ACHN (cell line): Measurements from ENCODE around the gene EEF1AKMT3.

Source experiments
- DNase-seq: peaks from one replicate; pipeline ENCODE4 v3.0.0-alpha.2; 2015
- in situ Hi-C: cut with HindIII; loops from 2 replicates; pipeline ENCODE4 v1.10.0; 2017; ENCODE audit warnings: low sequenced_read_pairs, low pct_ligation_motif_present, low pct_unique_long_range_greater_than_20kb

The EEF1AKMT3 gene

DNA sequence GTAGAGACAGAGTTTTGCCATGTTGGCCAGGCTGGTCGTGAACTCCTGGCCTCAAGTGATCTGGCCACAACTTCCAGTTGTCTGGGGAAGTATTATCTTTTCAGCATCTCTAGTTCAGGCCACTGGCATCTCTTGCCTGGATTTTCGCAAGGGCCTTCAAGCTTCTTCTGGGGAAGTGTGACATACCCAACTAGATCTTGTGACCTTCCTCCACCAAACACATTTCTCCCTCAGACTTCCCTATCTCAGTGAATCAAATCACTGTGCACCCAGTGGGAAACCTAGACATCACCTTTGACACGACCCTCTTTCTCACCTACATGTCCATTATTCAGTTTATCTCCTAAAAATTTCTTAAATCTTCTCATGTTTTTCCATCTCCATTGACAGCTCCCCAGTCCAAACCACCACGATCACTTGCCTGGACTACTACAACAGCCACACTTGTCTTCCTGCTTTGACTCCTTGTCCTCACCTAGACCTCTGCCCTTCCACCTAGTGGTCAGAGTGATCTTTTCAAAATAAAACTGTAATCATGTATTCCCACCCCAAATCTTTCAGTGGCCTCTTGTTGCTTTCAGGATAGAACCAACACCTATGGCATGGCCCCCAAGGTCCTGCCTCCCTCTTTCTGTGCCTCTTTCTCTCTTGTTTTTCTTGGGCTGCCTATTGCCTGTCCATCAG, 3.3 kb downstream of the EEF1AKMT3 start:
- in situ Hi-C loops = no loop called here
- DNase-seq = no peak

DNA sequence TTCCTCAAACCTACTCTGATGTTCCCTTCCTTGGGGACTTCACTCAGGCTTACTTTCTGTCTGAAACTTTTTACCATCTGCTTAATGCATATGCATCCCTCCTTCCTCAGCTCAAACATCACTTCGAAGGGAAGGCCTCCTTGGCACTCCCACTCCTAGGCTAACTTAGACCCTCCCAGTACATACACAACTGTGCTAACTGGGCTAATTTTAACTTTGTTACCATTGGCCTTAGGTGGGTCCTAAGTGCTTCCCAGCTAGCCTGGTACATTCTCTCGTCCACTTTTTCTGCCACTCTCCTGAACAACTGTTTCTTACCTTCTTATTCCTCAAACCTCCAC, 3.8 kb downstream of the EEF1AKMT3 start:
- in situ Hi-C loops = no loop called here
- no peak for DNase-seq

DNA sequence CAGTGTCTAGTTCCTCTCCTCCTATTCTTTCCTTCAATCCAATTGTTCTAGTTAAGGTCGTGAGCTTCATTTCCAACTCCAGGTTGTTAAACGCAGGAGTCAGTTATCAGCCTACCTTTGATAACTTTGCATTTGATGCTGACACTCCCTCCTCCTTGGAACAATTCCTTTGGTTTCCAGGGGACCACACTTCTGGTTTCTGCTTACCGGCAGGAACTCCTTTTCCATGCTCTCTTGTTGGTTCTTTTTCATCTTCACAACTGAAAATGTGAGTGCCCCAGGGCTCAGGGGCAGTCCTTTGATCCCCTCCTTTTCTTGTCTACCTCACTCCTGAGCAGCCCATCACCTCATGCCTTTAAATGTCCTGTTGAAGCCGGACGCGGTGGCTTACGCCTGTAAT, 5.0 kb downstream of the EEF1AKMT3 start:
- in situ Hi-C loops = no loop called here
- no peak for DNase-seq

DNA sequence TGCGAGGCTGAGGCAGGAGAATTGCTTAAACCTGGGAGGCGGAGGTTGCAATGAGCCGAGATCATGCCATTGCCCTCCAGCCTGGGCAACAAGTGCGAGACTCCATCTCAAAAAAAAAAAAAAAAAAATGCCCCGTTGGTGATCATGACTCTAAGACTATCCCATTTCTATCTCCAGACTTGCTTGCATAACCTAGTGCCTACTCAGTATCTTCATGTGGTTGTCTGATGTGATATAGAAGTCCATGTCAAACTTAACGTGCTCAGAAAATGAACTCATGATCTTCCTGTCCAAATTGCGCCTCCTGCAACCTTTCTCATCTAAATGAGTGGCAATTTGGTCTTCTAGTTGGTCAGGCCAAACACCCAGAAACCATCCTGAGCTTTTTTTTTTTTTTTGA, 5.5 kb downstream of the EEF1AKMT3 start:
- in situ Hi-C loops = no loop called here
- no peak for DNase-seq

- in situ Hi-C loops = no loop called here
- no peak for DNase-seq
These were observed 7.3 kb downstream of the EEF1AKMT3 start for GRCh38 chr12:57779736-57780135.

- DNase-seq = no peak
- in situ Hi-C loops = no loop called here
These were observed 8.0 kb downstream of the EEF1AKMT3 start for GRCh38 chr12:57780284-57780897.

- in situ Hi-C loops = no loop called here
- no peak for DNase-seq
These were observed 8.8 kb downstream of the EEF1AKMT3 start for GRCh38 chr12:57781244-57781643.

DNA sequence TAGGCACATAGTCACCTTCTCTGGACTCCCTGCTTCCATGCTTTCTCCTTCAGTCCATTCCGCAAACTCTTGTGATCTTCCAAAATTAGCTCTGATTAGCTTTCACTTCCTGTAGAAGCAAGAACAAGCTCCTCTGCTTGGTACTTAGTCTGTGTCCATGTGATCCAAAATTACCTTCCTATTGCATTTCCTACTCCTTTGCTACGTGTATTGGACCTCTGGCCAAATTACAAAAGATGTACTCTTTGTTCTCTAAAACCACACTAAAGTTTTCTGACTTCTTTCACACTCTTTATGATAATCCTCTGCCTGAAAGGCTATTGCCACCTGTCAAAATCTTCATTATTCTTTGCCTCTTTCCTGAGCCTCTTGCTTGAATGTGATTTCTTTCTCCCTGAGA, 9.4 kb downstream of the EEF1AKMT3 start:
- in situ Hi-C loops = no loop called here
- DNase-seq = no peak

DNA sequence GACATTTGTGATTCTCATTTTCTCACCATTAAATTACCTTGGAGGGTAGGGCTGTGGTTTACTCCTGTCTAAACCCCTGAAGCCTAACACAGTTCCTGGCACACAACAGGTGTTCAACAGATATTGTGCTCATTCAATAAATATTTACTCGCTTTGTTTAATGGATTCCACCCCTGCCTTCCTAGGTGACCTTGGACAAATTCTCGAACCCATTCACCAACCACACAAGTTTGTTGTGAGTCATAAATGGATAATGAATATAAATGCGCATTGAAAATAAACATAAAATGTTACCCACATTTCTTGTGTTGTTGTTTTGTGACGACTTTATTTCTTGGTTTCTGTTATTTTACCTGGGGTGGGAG, 9.8 kb downstream of the EEF1AKMT3 start:
- no peak for DNase-seq
- in situ Hi-C loops = no loop called here

- in situ Hi-C loops = no loop called here
- DNase-seq = peak; percentile 98
These were observed 10.4 kb downstream of the EEF1AKMT3 start, which contains the start of gene TSFM for GRCh38 chr12:57782608-57783465. Gene TSFM (plus strand): TSS chr12:57782787. CDS start chr12:57782802, 15 bp downstream.

DNA sequence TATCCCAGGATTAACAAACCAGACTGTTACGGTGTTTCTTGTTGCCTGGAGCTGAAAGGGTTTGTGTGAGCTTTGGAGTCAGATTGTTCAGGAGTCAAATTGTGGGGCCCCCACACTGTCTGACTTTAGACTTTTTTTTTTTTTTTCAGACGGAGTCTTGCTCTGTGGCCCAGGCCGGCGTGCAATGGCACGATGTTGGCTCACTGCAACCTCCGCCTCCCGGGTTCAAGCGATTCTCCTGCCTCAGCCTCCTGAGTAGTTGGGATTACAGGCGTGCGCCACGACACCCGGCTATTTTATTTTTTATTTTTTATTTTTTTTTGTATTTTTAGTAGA, 11.0 kb downstream of the EEF1AKMT3 start:
- DNase-seq = no peak
- in situ Hi-C loops = no loop called here

GRCh38 chr12:57783861-57784260, 11.4 kb downstream of the EEF1AKMT3 start:
- no peak for DNase-seq
- in situ Hi-C loops = no loop called here

- in situ Hi-C loops = no loop called here
- no peak for DNase-seq
These were observed 21.5 kb downstream of the EEF1AKMT3 start for GRCh38 chr12:57793920-57794319.

- DNase-seq = no peak
- in situ Hi-C loops = no loop called here
These were observed 22.9 kb downstream of the EEF1AKMT3 start for GRCh38 chr12:57795354-57795753.

- no peak for DNase-seq
- in situ Hi-C loops = no loop called here
These were observed 24.6 kb downstream of the EEF1AKMT3 start for GRCh38 chr12:57796996-57797395.

DNA sequence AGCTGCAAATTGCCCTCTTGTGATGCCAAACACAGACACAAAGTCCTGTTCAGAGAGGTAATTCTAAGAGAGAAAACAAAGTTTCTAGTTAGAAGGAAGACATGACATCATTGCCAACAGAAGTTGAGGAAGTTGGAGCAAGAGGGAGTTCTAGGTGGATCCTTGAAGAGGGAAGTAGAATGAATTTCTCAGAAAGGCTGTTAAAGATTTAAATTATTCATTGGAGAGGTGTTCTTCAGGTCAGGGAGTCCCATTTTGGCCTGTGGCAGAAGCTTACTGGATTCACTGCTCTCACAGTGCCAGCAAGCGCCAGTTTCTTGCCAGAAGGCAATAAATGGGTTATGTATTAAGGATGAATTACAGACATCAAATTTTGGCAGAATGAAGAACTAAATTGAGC, 25.5 kb downstream of the EEF1AKMT3 start:
- in situ Hi-C loops = no loop called here
- DNase-seq = no peak

DNA sequence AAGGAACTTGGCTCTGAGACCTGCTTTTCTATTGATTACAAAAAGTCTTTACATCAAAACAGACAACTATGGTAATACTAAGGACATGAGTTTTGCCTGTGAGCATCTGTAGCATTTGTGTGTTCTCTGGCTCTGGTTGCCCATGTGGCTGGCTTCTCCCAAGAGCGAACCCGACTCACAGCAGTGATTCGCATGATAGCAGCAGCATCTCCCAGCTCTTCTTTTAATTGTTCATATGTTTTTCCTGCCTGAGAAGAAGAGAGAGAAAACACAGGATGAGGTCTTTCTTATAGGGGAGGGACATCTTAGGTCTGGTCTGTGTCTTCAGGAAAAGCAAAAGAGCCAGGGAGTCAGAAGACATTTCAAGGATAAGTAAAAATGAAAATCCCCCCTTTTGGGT, 28.6 kb downstream of the EEF1AKMT3 start:
- no peak for DNase-seq
- in situ Hi-C loops = no loop called here

GRCh38 chr12:57802607-57803006, 30.2 kb downstream of the EEF1AKMT3 start:
- no peak for DNase-seq
- in situ Hi-C loops = no loop called here

- in situ Hi-C loops = no loop called here
- peak; percentile 66 for DNase-seq
These were observed 31.0 kb downstream of the EEF1AKMT3 start for GRCh38 chr12:57803319-57803893.
